K562 (cell line): ENCODE results near the gene SLC37A4. TPM values are rescaled to one million over a fixed set of nuclear protein-coding genes. Genes with fewer than 3 reads are reported as not detected.

Experiments used
- ARNT ChIP-seq, 2 experiments: fragments of 450-650 bp; IDR thresholded peaks; 2 replicates each; pipeline ENCODE4 v1.6.1; 2016; ENCODE audit warnings: mild to moderate bottlenecking in 1 of 2
- CBFB ChIP-seq: sonication (generic); formaldehyde crosslinking; IDR thresholded peaks from 2 replicates; pipeline ENCODE4 v1.4.0; 2020; ENCODE audit warnings: mild to moderate bottlenecking, missing genetic modification reagents
- ERF ChIP-seq: fragments of 450-650 bp; formaldehyde crosslinking; IDR thresholded peaks from 2 replicates; pipeline ENCODE4 v1.4.0; 2020; ENCODE audit warnings: mild to moderate bottlenecking, mixed read lengths
- HDAC2 ChIP-seq: fragments of 450-650 bp; IDR thresholded peaks from 2 replicates; pipeline ENCODE4 v1.6.1; 2016; ENCODE audit warnings: mild to moderate bottlenecking
- RAD51 ChIP-seq: fragments of 450-650 bp; IDR thresholded peaks from 2 replicates; pipeline ENCODE4 v1.7.1; 2016; ENCODE audit warnings: low read depth, mild to moderate bottlenecking, borderline replicate concordance
- SIN3B ChIP-seq: fragments of 450-650 bp; IDR thresholded peaks from 2 replicates; pipeline ENCODE4 v1.6.1; 2017; ENCODE audit warnings: low read depth, mild to moderate bottlenecking, moderate library complexity
- YY1 ChIP-seq, 3 experiments: IDR thresholded peaks; 2 replicates each; pipeline ENCODE4 v1.6.1; 2011; ENCODE audit warnings: low read length in 2 of 3, mild to moderate bottlenecking in 2 of 3, moderate library complexity in 2 of 3, borderline replicate concordance in 1 of 3, control low read depth in 1 of 3, low read depth in 1 of 3; ENCODE audit not compliant: insufficient read depth in 3 of 3, insufficient replicate concordance in 2 of 3, control insufficient read depth in 1 of 3, insufficient read length in 1 of 3; ENCODE audit errors: extremely low read depth in 1 of 3
- ZC3H4 ChIP-seq: sonication (generic); formaldehyde crosslinking; IDR thresholded peaks from 2 replicates; pipeline ENCODE4 v1.9.0; 2021; ENCODE audit warnings: missing genetic modification reagents, borderline replicate concordance
- polyA plus RNA-seq, 8 experiments: library from polyadenylated mRNA; depleted of rRNA in 4 of 8; stranded (reverse) in 5 of 8; unstranded in 3 of 8; fragments of >200 nt; fragmentation: Nextera tagmentation in 2 of 8; fragmentation: Illumina TruSeq in 1 of 8; extraction: Ambion mirVana in 2 of 8; extraction: Trizol in 1 of 8; gene quantifications; 2 replicates each; pipeline versions ENCODE4 v1.2.1 to v1.2.3, GENCODE V29; 2011 to 2014; ENCODE audit warnings: inconsistent platforms in 1 of 8, missing spikeins in 1 of 8
- total RNA-seq, 7 experiments: library from RNA; depleted of rRNA in 6 of 7; stranded (reverse); fragments of >200 nt in 6 of 7; fragmentation: Illumina TruSeq in 2 of 7; extraction: Trizol in 2 of 7; gene quantifications; 2 replicates each; pipeline versions ENCODE4 v1.2.1 to v1.2.3, GENCODE V29; 2011 to 2021; ENCODE audit warnings: low replicate concordance in 1 of 7
- TF ChIP-seq, protein P1 (sequence below): fragments of 450-650 bp; IDR thresholded peaks from 2 replicates; pipeline ENCODE4 v1.7.0; 2016; ENCODE audit warnings: borderline replicate concordance
- TF ChIP-seq, protein P2 (sequence below), 2 experiments: fragments of 250-450 bp in 1 of 2; fragments of 450-650 bp in 1 of 2; sonication (Bioruptor Pico) in 1 of 2; IDR thresholded peaks; 2 replicates each; pipeline versions ENCODE4 v1.6.1 to v1.8.0; 2016 to 2021; ENCODE audit warnings: mild to moderate bottlenecking in 2 of 2, moderate library complexity in 2 of 2, missing compliant biosample characterization in 1 of 2, missing genetic modification characterization in 1 of 2
- TF ChIP-seq, protein P3 (sequence below): fragments of 450-650 bp; conservative IDR thresholded peaks from 2 replicates; pipeline ENCODE4 v1.6.1; 2016; ENCODE audit warnings: missing genetic modification characterization, low read depth, mild to moderate bottlenecking, control low read depth, missing compliant biosample characterization
- TF ChIP-seq, protein P4 (sequence below): fragments of 450-650 bp; IDR thresholded peaks from 2 replicates; pipeline ENCODE4 v1.6.1; 2017; ENCODE audit warnings: antibody characterized with exemption, mild to moderate bottlenecking

Gene SLC37A4
- total and polyA plus RNA-seq, 9 of the 15 experiments (the other 6 are each of a cell fraction or from before 2014, with no cell fraction given), result 24.7 to 73.9 (median 40.7) TPM

DNA sequence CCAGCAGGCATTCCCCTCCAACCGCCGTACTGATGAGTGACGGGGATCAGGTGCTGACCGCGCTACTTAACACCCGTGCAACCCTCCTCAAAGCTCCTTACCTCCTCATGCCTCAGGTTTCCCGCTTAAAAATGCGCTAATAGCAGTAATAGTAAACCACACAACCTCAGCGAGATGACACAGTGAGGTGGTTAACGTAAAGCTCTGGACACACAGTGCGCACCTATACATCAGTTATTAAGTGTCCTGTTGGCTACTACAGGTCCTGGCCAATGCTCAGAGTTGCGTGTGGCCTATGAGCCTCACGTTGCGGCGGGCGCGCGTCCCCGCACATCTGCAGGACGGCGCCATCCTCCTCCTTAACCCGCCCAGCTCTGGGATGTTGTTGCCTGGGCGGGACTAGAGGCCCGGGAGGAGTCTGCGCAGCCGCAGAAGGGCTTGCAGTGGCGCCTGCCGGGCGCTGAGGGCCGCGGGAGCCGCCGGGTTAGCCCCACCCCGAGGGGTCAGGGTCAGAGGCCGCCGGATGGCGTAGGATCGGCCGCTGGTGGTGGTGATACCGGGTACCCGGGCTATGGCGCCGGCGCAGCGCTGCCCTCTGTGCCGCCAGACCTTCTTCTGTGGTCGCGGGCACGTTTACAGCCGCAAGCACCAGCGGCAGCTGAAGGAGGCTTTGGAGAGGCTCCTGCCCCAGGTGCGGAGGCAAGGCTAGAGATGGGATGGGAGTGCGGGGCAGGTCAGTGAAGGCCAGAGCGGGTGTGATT is 32.9 kb downstream of the SLC37A4 start, which contains the start of gene CENATAC (continued):
- no peak for TF ChIP-seq HDAC2
- TF ChIP-seq ARNT (IDR thresholded peaks at IDR 0.05), result no peak
- TF ChIP-seq, protein P1, sequence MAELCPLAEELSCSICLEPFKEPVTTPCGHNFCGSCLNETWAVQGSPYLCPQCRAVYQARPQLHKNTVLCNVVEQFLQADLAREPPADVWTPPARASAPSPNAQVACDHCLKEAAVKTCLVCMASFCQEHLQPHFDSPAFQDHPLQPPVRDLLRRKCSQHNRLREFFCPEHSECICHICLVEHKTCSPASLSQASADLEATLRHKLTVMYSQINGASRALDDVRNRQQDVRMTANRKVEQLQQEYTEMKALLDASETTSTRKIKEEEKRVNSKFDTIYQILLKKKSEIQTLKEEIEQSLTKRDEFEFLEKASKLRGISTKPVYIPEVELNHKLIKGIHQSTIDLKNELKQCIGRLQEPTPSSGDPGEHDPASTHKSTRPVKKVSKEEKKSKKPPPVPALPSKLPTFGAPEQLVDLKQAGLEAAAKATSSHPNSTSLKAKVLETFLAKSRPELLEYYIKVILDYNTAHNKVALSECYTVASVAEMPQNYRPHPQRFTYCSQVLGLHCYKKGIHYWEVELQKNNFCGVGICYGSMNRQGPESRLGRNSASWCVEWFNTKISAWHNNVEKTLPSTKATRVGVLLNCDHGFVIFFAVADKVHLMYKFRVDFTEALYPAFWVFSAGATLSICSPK, result no peak
- peak; percentile 44 to 80 (median 66) for TF ChIP-seq YY1 (IDR thresholded peaks at IDR 0.05; ENCODE audit: borderline replicate concordance in 1 of 3, control insufficient read depth in 1 of 3, extremely low read depth in 1 of 3, insufficient read depth in 3 of 3, insufficient read length in 1 of 3, insufficient replicate concordance in 2 of 3, low read depth in 1 of 3, low read length in 2 of 3)
- TF ChIP-seq, protein P2, sequence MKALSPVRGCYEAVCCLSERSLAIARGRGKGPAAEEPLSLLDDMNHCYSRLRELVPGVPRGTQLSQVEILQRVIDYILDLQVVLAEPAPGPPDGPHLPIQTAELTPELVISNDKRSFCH (CRISPR knock-in tag; IDR thresholded peaks at IDR 0.05), result no peak
- TF ChIP-seq, protein P2 (tag; IDR thresholded peaks at IDR 0.05), result 0 out of 2 replicates have a peak, but pooled peaks have one; percentile 33
- TF ChIP-seq ERF (CRISPR knock-in tag), result no peak
- TF ChIP-seq ZC3H4 (CRISPR knock-in tag), result no peak
- TF ChIP-seq, protein P3, sequence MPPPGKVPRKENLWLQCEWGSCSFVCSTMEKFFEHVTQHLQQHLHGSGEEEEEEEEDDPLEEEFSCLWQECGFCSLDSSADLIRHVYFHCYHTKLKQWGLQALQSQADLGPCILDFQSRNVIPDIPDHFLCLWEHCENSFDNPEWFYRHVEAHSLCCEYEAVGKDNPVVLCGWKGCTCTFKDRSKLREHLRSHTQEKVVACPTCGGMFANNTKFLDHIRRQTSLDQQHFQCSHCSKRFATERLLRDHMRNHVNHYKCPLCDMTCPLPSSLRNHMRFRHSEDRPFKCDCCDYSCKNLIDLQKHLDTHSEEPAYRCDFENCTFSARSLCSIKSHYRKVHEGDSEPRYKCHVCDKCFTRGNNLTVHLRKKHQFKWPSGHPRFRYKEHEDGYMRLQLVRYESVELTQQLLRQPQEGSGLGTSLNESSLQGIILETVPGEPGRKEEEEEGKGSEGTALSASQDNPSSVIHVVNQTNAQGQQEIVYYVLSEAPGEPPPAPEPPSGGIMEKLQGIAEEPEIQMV (tag), result no peak
- TF ChIP-seq CBFB (CRISPR knock-in tag), result peak; percentile 80; the same call in 1 of the 2 replicates
- no peak for TF ChIP-seq RAD51
- peak; percentile 55; the same call in 1 of the 2 replicates for TF ChIP-seq SIN3B
- TF ChIP-seq, protein P4, sequence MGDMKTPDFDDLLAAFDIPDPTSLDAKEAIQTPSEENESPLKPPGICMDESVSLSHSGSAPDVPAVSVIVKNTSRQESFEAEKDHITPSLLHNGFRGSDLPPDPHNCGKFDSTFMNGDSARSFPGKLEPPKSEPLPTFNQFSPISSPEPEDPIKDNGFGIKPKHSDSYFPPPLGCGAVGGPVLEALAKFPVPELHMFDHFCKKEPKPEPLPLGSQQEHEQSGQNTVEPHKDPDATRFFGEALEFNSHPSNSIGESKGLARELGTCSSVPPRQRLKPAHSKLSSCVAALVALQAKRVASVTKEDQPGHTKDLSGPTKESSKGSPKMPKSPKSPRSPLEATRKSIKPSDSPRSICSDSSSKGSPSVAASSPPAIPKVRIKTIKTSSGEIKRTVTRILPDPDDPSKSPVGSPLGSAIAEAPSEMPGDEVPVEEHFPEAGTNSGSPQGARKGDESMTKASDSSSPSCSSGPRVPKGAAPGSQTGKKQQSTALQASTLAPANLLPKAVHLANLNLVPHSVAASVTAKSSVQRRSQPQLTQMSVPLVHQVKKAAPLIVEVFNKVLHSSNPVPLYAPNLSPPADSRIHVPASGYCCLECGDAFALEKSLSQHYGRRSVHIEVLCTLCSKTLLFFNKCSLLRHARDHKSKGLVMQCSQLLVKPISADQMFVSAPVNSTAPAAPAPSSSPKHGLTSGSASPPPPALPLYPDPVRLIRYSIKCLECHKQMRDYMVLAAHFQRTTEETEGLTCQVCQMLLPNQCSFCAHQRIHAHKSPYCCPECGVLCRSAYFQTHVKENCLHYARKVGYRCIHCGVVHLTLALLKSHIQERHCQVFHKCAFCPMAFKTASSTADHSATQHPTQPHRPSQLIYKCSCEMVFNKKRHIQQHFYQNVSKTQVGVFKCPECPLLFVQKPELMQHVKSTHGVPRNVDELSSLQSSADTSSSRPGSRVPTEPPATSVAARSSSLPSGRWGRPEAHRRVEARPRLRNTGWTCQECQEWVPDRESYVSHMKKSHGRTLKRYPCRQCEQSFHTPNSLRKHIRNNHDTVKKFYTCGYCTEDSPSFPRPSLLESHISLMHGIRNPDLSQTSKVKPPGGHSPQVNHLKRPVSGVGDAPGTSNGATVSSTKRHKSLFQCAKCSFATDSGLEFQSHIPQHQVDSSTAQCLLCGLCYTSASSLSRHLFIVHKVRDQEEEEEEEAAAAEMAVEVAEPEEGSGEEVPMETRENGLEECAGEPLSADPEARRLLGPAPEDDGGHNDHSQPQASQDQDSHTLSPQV, result 0 out of 2 replicates have a peak, but pooled peaks have one; percentile 75
